Body of pancreas (tissue), 4 donors: Measurements from ENCODE around the gene MCM3. TPM values are rescaled to one million over a fixed set of nuclear protein-coding genes. Genes with fewer than 3 reads are reported as not detected.

ENCODE experiments used
- ATAC-seq: fragments of 150-250 bp; one replicate; pipeline ENCODE4 v1.9.1; 2016
- DNase-seq, 4 donors: peaks; one replicate each; pipeline ENCODE4 v3.0.0-alpha.2; 2019
- H3K27ac ChIP-seq, 4 donors: fragments of 200-600 bp; sonication (generic); 1 replicate in 3 of 4; 2 replicates in 1 of 4; pipeline versions ENCODE4 v1.5.1 to v1.6.1; 2016 to 2019; ENCODE audit warnings: mild to moderate bottlenecking in 1 of 4, mixed read lengths in 1 of 4, moderate library complexity in 1 of 4
- H3K27me3 ChIP-seq, 2 donors: fragments of 200-600 bp; sonication (generic); one replicate each; pipeline ENCODE4 v1.6.0; 2016; ENCODE audit warnings: mild to moderate bottlenecking in 1 of 2
- H3K36me3 ChIP-seq, 2 donors: fragments of 200-600 bp; sonication (generic); replicated peaks in 1 of 2; 2 replicates each; pipeline ENCODE4 v1.5.1; 2016; ENCODE audit warnings: low read depth in 2 of 2; ENCODE audit not compliant: insufficient read depth in 1 of 2
- H3K4me1 ChIP-seq: fragments of 200-600 bp; sonication (generic); one replicate; pipeline ENCODE4 v1.6.0; 2016
- H3K4me3 ChIP-seq, 2 donors: fragments of 200-600 bp; sonication (generic); 1 replicate in 1 of 2; 2 replicates in 1 of 2; pipeline ENCODE4 v1.5.1; 2016 to 2019
- H3K9me3 ChIP-seq, 3 donors: fragments of 200-600 bp; sonication (generic); 1 replicate in 2 of 3; 2 replicates in 1 of 3; pipeline ENCODE4 v1.5.1; 2016
- CTCF ChIP-seq, 7 experiments: fragments of 450-650 bp in 4 of 7; fragments of 200-600 bp in 3 of 7; sonication (generic) in 3 of 7; IDR thresholded peaks; one replicate each; pipeline ENCODE4 v1.5.1; 2016 to 2019; ENCODE audit warnings: antibody characterized with exemption in 7 of 7
- POLR2A ChIP-seq, 3 donors: fragments of 450-650 bp; IDR thresholded peaks; one replicate each; pipeline ENCODE4 v1.6.1; 2016; ENCODE audit warnings: antibody characterized with exemption in 3 of 3, mild to moderate bottlenecking in 2 of 3
- WGBS, 2 donors: methylation state at CpG; one replicate each; pipeline ENCODE4 v1.1.5; 2017; 5-methylcytosine and 5-hydroxymethylcytosine counted together
- intact Hi-C: fragments of 100-400 bp; cut with DNase I; formaldehyde crosslinking; loops from one replicate; pipeline ENCODE4 v1.15.1; 2023
- total RNA-seq, 2 donors: library from RNA; depleted of rRNA; stranded (reverse); fragments of >200 nt; gene quantifications; one replicate each; pipeline ENCODE4 v1.1.0, GENCODE V29; 2016

MCM3 gene
- total RNA-seq, 2 donors from 2014 or later, result 15.6 to 21.4 TPM

GRCh38 chr6:52254731-52255378 lies 29.7 kb downstream of the MCM3 start:
- no peaks in the 10 kb centered on the region for H3K4me1 ChIP-seq
- DNase-seq, result no peak
- WGBS, 2 donors, result 87 to 94% methylated on average over 8 of the region's 8 CpGs
- H3K9me3 ChIP-seq, result no peaks in the 10 kb centered on the region
- ATAC-seq, result no peak
- H3K27me3 ChIP-seq, result no peaks in the 10 kb centered on the region
- H3K36me3 ChIP-seq, result no peaks in the 10 kb centered on the region
- intact Hi-C loops, result no loop called here
- no peak overlapping the region for H3K27ac ChIP-seq
- no peak overlapping the region for H3K4me3 ChIP-seq
- no peak for TF ChIP-seq POLR2A (IDR thresholded peaks at IDR 0.05)
- TF ChIP-seq CTCF (IDR thresholded peaks at IDR 0.05), result no peak

- 9 to 18% methylated on average over 9 of the region's 9 CpGs for WGBS, 2 donors
- peak in 1 of 4 donors; percentile 4 for DNase-seq
- intact Hi-C loops, result no loop called here
- TF ChIP-seq CTCF (IDR thresholded peaks at IDR 0.05) (no peak), POLR2A (IDR thresholded peaks at IDR 0.05) (no peak)
- H3K36me3 ChIP-seq, result no peaks in the 10 kb centered on the region
- H3K4me1 ChIP-seq, result no peaks in the 10 kb centered on the region
- no peaks in the 10 kb centered on the region for H3K27me3 ChIP-seq
- H3K9me3 ChIP-seq, result no peaks in the 10 kb centered on the region
- no peak overlapping the region for H3K27ac ChIP-seq
- no peak overlapping the region for H3K4me3 ChIP-seq
- no peak for ATAC-seq
These were observed 31.0 kb downstream of the MCM3 start for GRCh38 chr6:52253494-52253893.

GRCh38 chr6:52251113-52251512 lies 33.4 kb downstream of the MCM3 start:
- Histone ChIP-seq H3K9me3 (no peaks in the 10 kb centered on the region), H3K4me1 (no peaks in the 10 kb centered on the region), H3K27ac (no peak overlapping the region), H3K36me3 (no peaks in the 10 kb centered on the region), H3K4me3 (no peak overlapping the region), H3K27me3 (no peaks in the 10 kb centered on the region)
- DNase-seq, result no peak
- intact Hi-C loops, result no loop called here
- TF ChIP-seq POLR2A (IDR thresholded peaks at IDR 0.05) (no peak), CTCF (IDR thresholded peaks at IDR 0.05) (no peak)
- no peak for ATAC-seq

- Histone ChIP-seq H3K27me3 (no peaks in the 10 kb centered on the region), H3K4me3 (no peak overlapping the region), H3K4me1 (no peaks in the 10 kb centered on the region), H3K36me3 (no peaks in the 10 kb centered on the region), H3K27ac (no peak overlapping the region), H3K9me3 (no peaks in the 10 kb centered on the region)
- intact Hi-C loops, result no loop called here
- no peak for DNase-seq
- WGBS, 2 donors, result 70% methylated on average over 2 of the region's 2 CpGs
- ATAC-seq, result no peak
- TF ChIP-seq POLR2A (IDR thresholded peaks at IDR 0.05), result no peak
- TF ChIP-seq CTCF (IDR thresholded peaks at IDR 0.05), result no peak
These were observed 35.5 kb downstream of the MCM3 start for GRCh38 chr6:52249078-52249477.

- H3K27ac ChIP-seq, result no peak overlapping the region
- H3K36me3 ChIP-seq, result no peaks in the 10 kb centered on the region
- intact Hi-C loops, result no loop called here
- H3K27me3 ChIP-seq, result no peaks in the 10 kb centered on the region
- no peak for ATAC-seq
- H3K4me1 ChIP-seq, result no peaks in the 10 kb centered on the region
- no peak for TF ChIP-seq CTCF (IDR thresholded peaks at IDR 0.05)
- no peak for TF ChIP-seq POLR2A (IDR thresholded peaks at IDR 0.05)
- H3K4me3 ChIP-seq, result no peak overlapping the region
- 76 to 86% methylated on average over 1 of the region's 1 CpG for WGBS, 2 donors
- DNase-seq, result no peak
- H3K9me3 ChIP-seq, result no peaks in the 10 kb centered on the region
These were observed 39.1 kb downstream of the MCM3 start for GRCh38 chr6:52245425-52245824.
